ENCODE data around the gene ZNF433. TPM values are rescaled to one million over a fixed set of nuclear protein-coding genes. Genes with fewer than 3 reads are reported as not detected.

The ZNF433 gene
- polyA plus RNA-seq, 1 donor from 2014 or later = 40.6 TPM

DNA sequence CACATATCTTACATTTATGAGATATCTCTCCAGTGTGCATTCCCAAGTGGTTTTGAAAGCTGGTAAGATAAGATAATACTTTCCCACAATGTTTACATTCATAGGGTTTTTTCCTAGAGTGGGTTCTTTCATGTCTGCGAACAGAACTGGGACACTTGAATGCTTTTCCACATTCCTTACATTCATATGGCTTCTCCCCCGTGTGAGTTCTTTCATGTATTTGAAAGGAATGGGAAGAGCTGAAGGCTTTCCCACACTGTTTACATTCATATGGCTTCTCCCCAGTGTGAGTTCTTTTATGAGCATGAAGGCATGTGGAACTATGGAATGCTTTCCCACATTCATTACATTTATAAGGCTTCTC lies 19.7 kb downstream of the ZNF433 start:
- H3K4me3 ChIP-seq (ENCODE audit: low read length) = no peak overlapping the region
- H4K20me1 ChIP-seq (ENCODE audit: insufficient read depth) = no peaks in the 10 kb centered on the region
- H3K36me3 ChIP-seq (ENCODE audit: insufficient read depth, low read length) = peaks cover 43% of the 10 kb centered on the region
- H3K9me3 ChIP-seq (ENCODE audit: low read length) = peaks cover 22% of the 10 kb centered on the region
- H3K27me3 ChIP-seq (ENCODE audit: insufficient read depth, low read depth, low read length) = no peaks in the 10 kb centered on the region
- H3K9me2 ChIP-seq (ENCODE audit: insufficient read depth, low read length) = no peaks in the 10 kb centered on the region
- H2AFZ ChIP-seq (ENCODE audit: low read depth, low read length) = no peak overlapping the region
- H3K27ac ChIP-seq (ENCODE audit: low read length) = no peak overlapping the region
- H3K4me2 ChIP-seq (ENCODE audit: low read length) = no peak overlapping the region
- TF ChIP-seq POLR2AphosphoS5 (IDR thresholded peaks at IDR 0.05) = no peak
- no peak for TF ChIP-seq RAD21 (conservative IDR thresholded peaks at IDR 0.05)
- TF ChIP-seq, protein P1, sequence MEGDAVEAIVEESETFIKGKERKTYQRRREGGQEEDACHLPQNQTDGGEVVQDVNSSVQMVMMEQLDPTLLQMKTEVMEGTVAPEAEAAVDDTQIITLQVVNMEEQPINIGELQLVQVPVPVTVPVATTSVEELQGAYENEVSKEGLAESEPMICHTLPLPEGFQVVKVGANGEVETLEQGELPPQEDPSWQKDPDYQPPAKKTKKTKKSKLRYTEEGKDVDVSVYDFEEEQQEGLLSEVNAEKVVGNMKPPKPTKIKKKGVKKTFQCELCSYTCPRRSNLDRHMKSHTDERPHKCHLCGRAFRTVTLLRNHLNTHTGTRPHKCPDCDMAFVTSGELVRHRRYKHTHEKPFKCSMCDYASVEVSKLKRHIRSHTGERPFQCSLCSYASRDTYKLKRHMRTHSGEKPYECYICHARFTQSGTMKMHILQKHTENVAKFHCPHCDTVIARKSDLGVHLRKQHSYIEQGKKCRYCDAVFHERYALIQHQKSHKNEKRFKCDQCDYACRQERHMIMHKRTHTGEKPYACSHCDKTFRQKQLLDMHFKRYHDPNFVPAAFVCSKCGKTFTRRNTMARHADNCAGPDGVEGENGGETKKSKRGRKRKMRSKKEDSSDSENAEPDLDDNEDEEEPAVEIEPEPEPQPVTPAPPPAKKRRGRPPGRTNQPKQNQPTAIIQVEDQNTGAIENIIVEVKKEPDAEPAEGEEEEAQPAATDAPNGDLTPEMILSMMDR (IDR thresholded peaks at IDR 0.05; ENCODE audit: poor library complexity, severe bottlenecking) = no peak
- no peak for TF ChIP-seq TAF1 (IDR thresholded peaks at IDR 0.05; ENCODE audit: low read depth)
- TF ChIP-seq, protein P2, sequence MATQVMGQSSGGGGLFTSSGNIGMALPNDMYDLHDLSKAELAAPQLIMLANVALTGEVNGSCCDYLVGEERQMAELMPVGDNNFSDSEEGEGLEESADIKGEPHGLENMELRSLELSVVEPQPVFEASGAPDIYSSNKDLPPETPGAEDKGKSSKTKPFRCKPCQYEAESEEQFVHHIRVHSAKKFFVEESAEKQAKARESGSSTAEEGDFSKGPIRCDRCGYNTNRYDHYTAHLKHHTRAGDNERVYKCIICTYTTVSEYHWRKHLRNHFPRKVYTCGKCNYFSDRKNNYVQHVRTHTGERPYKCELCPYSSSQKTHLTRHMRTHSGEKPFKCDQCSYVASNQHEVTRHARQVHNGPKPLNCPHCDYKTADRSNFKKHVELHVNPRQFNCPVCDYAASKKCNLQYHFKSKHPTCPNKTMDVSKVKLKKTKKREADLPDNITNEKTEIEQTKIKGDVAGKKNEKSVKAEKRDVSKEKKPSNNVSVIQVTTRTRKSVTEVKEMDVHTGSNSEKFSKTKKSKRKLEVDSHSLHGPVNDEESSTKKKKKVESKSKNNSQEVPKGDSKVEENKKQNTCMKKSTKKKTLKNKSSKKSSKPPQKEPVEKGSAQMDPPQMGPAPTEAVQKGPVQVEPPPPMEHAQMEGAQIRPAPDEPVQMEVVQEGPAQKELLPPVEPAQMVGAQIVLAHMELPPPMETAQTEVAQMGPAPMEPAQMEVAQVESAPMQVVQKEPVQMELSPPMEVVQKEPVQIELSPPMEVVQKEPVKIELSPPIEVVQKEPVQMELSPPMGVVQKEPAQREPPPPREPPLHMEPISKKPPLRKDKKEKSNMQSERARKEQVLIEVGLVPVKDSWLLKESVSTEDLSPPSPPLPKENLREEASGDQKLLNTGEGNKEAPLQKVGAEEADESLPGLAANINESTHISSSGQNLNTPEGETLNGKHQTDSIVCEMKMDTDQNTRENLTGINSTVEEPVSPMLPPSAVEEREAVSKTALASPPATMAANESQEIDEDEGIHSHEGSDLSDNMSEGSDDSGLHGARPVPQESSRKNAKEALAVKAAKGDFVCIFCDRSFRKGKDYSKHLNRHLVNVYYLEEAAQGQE (IDR thresholded peaks at IDR 0.05; ENCODE audit: borderline replicate concordance) = no peak
- no peak for TF ChIP-seq EP300 (conservative IDR thresholded peaks at IDR 0.05; ENCODE audit: poor library complexity, severe bottlenecking)
- TF ChIP-seq SMC3 (conservative IDR thresholded peaks at IDR 0.05; ENCODE audit: poor library complexity) = no peak
- TF ChIP-seq MXI1 (conservative IDR thresholded peaks at IDR 0.05; ENCODE audit: poor library complexity, severe bottlenecking) = no peak
- no peak for TF ChIP-seq EZH2 (IDR thresholded peaks at IDR 0.05; ENCODE audit: borderline replicate concordance, insufficient read depth, low read length, poor library complexity, severe bottlenecking)
- H3K9ac ChIP-seq (ENCODE audit: low read length) = no peak overlapping the region
- H3K79me2 ChIP-seq (replicated peaks; ENCODE audit: insufficient read depth, low read length) = peaks cover 10% of the 10 kb centered on the region
- H3F3A ChIP-seq (ENCODE audit: insufficient read depth, low read length, poor library complexity, severe bottlenecking) = no peaks in the 10 kb centered on the region

DNA sequence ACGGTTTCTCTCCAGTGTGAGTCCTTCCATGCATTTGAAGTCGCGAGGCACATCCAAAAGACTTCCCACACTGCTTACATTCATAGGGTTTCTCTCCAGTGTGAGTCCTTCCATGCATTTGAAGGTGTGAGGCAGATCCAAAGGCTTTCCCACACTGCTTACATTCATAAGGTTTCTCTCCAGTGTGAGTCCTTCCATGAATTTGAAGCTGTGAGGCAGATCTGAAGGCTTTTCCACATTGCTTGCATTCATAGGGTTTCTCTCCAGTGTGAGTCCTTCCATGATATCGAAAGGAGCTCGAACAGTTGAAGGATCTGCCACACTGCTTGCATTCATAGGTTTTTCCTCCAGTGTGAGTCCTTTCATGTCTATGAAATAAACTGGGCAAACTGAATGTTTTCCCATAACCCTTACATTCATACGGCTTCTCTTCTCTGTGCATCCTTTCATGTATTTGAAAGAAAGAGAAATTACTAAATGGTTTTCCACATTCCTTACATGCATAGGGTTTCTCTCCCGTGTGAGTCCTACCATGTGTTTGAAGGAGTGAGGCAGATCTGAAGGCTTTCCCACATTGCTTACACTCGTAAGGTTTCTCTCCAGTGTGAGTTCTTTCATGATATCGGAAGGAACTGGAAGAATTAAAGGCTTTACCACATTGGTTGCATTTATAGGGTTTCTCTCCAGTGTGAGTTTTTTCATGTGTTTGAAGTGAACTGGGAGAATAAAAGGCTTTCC lies 20.3 kb downstream of the ZNF433 start:
- no peak overlapping the region for H3K4me3 ChIP-seq (ENCODE audit: low read length)
- H3K79me2 ChIP-seq (replicated peaks; ENCODE audit: insufficient read depth, low read length) = peaks cover 10% of the 10 kb centered on the region
- H3F3A ChIP-seq (ENCODE audit: insufficient read depth, low read length, poor library complexity, severe bottlenecking) = no peaks in the 10 kb centered on the region
- H3K9me3 ChIP-seq (ENCODE audit: low read length) = peaks cover 22% of the 10 kb centered on the region
- H3K9ac ChIP-seq (ENCODE audit: low read length) = no peak overlapping the region
- H4K20me1 ChIP-seq (ENCODE audit: insufficient read depth) = no peaks in the 10 kb centered on the region
- H3K4me2 ChIP-seq (ENCODE audit: low read length) = no peak overlapping the region
- no peak overlapping the region for H3K27ac ChIP-seq (ENCODE audit: low read length)
- no peaks in the 10 kb centered on the region for H3K27me3 ChIP-seq (ENCODE audit: insufficient read depth, low read depth, low read length)
- TF ChIP-seq EP300 (conservative IDR thresholded peaks at IDR 0.05; ENCODE audit: poor library complexity, severe bottlenecking) = no peak
- no peak for TF ChIP-seq EZH2 (IDR thresholded peaks at IDR 0.05; ENCODE audit: borderline replicate concordance, insufficient read depth, low read length, poor library complexity, severe bottlenecking)
- TF ChIP-seq SMC3 (conservative IDR thresholded peaks at IDR 0.05; ENCODE audit: poor library complexity) = no peak
- TF ChIP-seq, protein P1 (IDR thresholded peaks at IDR 0.05; ENCODE audit: poor library complexity, severe bottlenecking) = no peak
- TF ChIP-seq TAF1 (IDR thresholded peaks at IDR 0.05; ENCODE audit: low read depth) = no peak
- TF ChIP-seq, protein P2 (IDR thresholded peaks at IDR 0.05; ENCODE audit: borderline replicate concordance) = no peak
- no peak overlapping the region for H2AFZ ChIP-seq (ENCODE audit: low read depth, low read length)
- peaks cover 43% of the 10 kb centered on the region for H3K36me3 ChIP-seq (ENCODE audit: insufficient read depth, low read length)
- no peaks in the 10 kb centered on the region for H3K9me2 ChIP-seq (ENCODE audit: insufficient read depth, low read length)

Data from neural cell (in vitro differentiated cells).